ENCODE data around the gene RHOD. TPM values are rescaled to one million over a fixed set of nuclear protein-coding genes. Genes with fewer than 3 reads are reported as not detected.

Gene RHOD
- total and polyA plus RNA-seq, 2 of the 8 experiments (the other 6 are each of a cell fraction or from before 2014, with no cell fraction given), result 12.1 to 17.6 TPM

GRCh38 chr11:67082071-67082791, 25.6 kb downstream of the RHOD start (continued):
- no peak for TF ChIP-seq RNF2 (IDR thresholded peaks at IDR 0.05; ENCODE audit: borderline replicate concordance, low read depth, low read length, missing control alignments, poor library complexity, severe bottlenecking)
- peak; percentile 14 to 19 (median 17) for TF ChIP-seq CTCF (IDR thresholded peaks at IDR 0.05; ENCODE audit: control extremely low read depth in 1 of 3, insufficient read depth in 1 of 3, low read depth in 1 of 3, low read length in 3 of 3)
- TF ChIP-seq RAD21 (IDR thresholded peaks at IDR 0.05 in 1 of 2, conservative IDR thresholded peaks at IDR 0.05 in 1 of 2; ENCODE audit: low read depth in 2 of 2, low read length in 2 of 2), result peak in 1 of 2 experiments; percentile 41; a peak in 1 of 4 replicates
- TF ChIP-seq E2F6 (IDR thresholded peaks at IDR 0.05), result no peak
- TF ChIP-seq BACH1 (IDR thresholded peaks at IDR 0.05; ENCODE audit: low read length), result no peak
- TF ChIP-seq GABPA (IDR thresholded peaks at IDR 0.05; ENCODE audit: borderline replicate concordance, insufficient read depth, low read length), result no peak
- no peak for TF ChIP-seq CEBPB (IDR thresholded peaks at IDR 0.05; ENCODE audit: low read depth, low read length)

Data from H1 (cell line).